Measurements from ENCODE around the gene DIS3L2.

The DIS3L2 gene

GRCh38 chr2:232228971-232229894, 267.7 kb downstream of the DIS3L2 start:
- TF ChIP-seq TAF1 (IDR thresholded peaks at IDR 0.05; ENCODE audit: borderline replicate concordance, insufficient read depth, low read length): no peak
- no peak for TF ChIP-seq POLR2AphosphoS5 (IDR thresholded peaks at IDR 0.05; ENCODE audit: low read depth, low read length)
- no peak for TF ChIP-seq SIN3A (IDR thresholded peaks at IDR 0.05; ENCODE audit: borderline replicate concordance, insufficient read depth, low read length)
- TF ChIP-seq, protein P1, sequence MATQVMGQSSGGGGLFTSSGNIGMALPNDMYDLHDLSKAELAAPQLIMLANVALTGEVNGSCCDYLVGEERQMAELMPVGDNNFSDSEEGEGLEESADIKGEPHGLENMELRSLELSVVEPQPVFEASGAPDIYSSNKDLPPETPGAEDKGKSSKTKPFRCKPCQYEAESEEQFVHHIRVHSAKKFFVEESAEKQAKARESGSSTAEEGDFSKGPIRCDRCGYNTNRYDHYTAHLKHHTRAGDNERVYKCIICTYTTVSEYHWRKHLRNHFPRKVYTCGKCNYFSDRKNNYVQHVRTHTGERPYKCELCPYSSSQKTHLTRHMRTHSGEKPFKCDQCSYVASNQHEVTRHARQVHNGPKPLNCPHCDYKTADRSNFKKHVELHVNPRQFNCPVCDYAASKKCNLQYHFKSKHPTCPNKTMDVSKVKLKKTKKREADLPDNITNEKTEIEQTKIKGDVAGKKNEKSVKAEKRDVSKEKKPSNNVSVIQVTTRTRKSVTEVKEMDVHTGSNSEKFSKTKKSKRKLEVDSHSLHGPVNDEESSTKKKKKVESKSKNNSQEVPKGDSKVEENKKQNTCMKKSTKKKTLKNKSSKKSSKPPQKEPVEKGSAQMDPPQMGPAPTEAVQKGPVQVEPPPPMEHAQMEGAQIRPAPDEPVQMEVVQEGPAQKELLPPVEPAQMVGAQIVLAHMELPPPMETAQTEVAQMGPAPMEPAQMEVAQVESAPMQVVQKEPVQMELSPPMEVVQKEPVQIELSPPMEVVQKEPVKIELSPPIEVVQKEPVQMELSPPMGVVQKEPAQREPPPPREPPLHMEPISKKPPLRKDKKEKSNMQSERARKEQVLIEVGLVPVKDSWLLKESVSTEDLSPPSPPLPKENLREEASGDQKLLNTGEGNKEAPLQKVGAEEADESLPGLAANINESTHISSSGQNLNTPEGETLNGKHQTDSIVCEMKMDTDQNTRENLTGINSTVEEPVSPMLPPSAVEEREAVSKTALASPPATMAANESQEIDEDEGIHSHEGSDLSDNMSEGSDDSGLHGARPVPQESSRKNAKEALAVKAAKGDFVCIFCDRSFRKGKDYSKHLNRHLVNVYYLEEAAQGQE (IDR thresholded peaks at IDR 0.05; ENCODE audit: insufficient read depth in 1 of 2, low read depth in 2 of 2, low read length in 2 of 2): no peak
- TF ChIP-seq FOXP2 (optimal IDR thresholded peaks at IDR 0.05; ENCODE audit: borderline replicate concordance, extremely low read depth, extremely low read length, insufficient read depth): no peak

- TF ChIP-seq FOXP2 (optimal IDR thresholded peaks at IDR 0.05; ENCODE audit: borderline replicate concordance, extremely low read depth, extremely low read length, insufficient read depth) (no peak), SIN3A (IDR thresholded peaks at IDR 0.05; ENCODE audit: borderline replicate concordance, insufficient read depth, low read length) (no peak), TAF1 (IDR thresholded peaks at IDR 0.05; ENCODE audit: borderline replicate concordance, insufficient read depth, low read length) (no peak), POLR2AphosphoS5 (IDR thresholded peaks at IDR 0.05; ENCODE audit: low read depth, low read length) (no peak)
- TF ChIP-seq, protein P1 (IDR thresholded peaks at IDR 0.05; ENCODE audit: insufficient read depth in 1 of 2, low read depth in 2 of 2, low read length in 2 of 2): no peak
These were observed 268.4 kb downstream of the DIS3L2 start for GRCh38 chr2:232229911-232230310.

- TF ChIP-seq SIN3A (IDR thresholded peaks at IDR 0.05; ENCODE audit: borderline replicate concordance, insufficient read depth, low read length) (no peak), TAF1 (IDR thresholded peaks at IDR 0.05; ENCODE audit: borderline replicate concordance, insufficient read depth, low read length) (no peak), POLR2AphosphoS5 (IDR thresholded peaks at IDR 0.05; ENCODE audit: low read depth, low read length) (no peak), FOXP2 (optimal IDR thresholded peaks at IDR 0.05; ENCODE audit: borderline replicate concordance, extremely low read depth, extremely low read length, insufficient read depth) (no peak)
- TF ChIP-seq, protein P1 (IDR thresholded peaks at IDR 0.05; ENCODE audit: insufficient read depth in 1 of 2, low read depth in 2 of 2, low read length in 2 of 2): no peak
These were observed 269.0 kb downstream of the DIS3L2 start for GRCh38 chr2:232230560-232230959.

GRCh38 chr2:232231554-232231953, 270.0 kb downstream of the DIS3L2 start:
- TF ChIP-seq, protein P1 (IDR thresholded peaks at IDR 0.05; ENCODE audit: insufficient read depth in 1 of 2, low read depth in 2 of 2, low read length in 2 of 2): no peak
- TF ChIP-seq POLR2AphosphoS5 (IDR thresholded peaks at IDR 0.05; ENCODE audit: low read depth, low read length) (no peak), SIN3A (IDR thresholded peaks at IDR 0.05; ENCODE audit: borderline replicate concordance, insufficient read depth, low read length) (no peak), FOXP2 (optimal IDR thresholded peaks at IDR 0.05; ENCODE audit: borderline replicate concordance, extremely low read depth, extremely low read length, insufficient read depth) (no peak)

Measured in PFSK-1 (cell line).